Kidney (tissue), 14 donors: ENCODE results near the gene NPRL2. TPM values are rescaled to one million over a fixed set of nuclear protein-coding genes. Genes with fewer than 3 reads are reported as not detected.

ENCODE experiments used
- DNase-seq, 5 donors: peaks; one replicate each; pipeline ENCODE4 v3.0.0-alpha.2; 2013 to 2020
- FAIRE-seq: peaks from 2 replicates; lab custom pipeline; 2012; peaks lifted over from hg19 to GRCh38; lab: Jason Lieb, UNC
- H3K27ac ChIP-seq, 2 donors: one replicate each; pipeline ENCODE4 v1.7.0; 2013; ENCODE audit warnings: low read depth in 2 of 2, low read length in 2 of 2, inconsistent platforms in 1 of 2
- H3K27me3 ChIP-seq: one replicate; pipeline ENCODE4 v1.7.1; 2013; ENCODE audit warnings: low read length, inconsistent platforms; ENCODE audit not compliant: control insufficient read depth, insufficient read depth
- H3K36me3 ChIP-seq, 3 donors: one replicate each; pipeline versions ENCODE4 v1.7.0 to v1.7.1; 2013; ENCODE audit warnings: low read length in 3 of 3, control low read depth in 1 of 3, inconsistent platforms in 1 of 3; ENCODE audit not compliant: insufficient read depth in 3 of 3, control insufficient read depth in 2 of 3
- H3K4me1 ChIP-seq, 3 donors: one replicate each; pipeline versions ENCODE4 v1.7.0 to v1.7.1; 2013; ENCODE audit warnings: low read length in 3 of 3, inconsistent platforms in 1 of 3, low read depth in 1 of 3; ENCODE audit not compliant: control insufficient read depth in 2 of 3, insufficient read depth in 2 of 3
- H3K4me3 ChIP-seq, 3 donors: one replicate each; pipeline versions ENCODE4 v1.7.0 to v1.8.1; 2013; ENCODE audit warnings: low read length in 3 of 3, control low read depth in 1 of 3, inconsistent platforms in 1 of 3
- H3K9ac ChIP-seq, 3 donors: one replicate each; pipeline versions ENCODE4 v1.7.0 to v1.7.1; 2013; ENCODE audit warnings: low read length in 3 of 3, control low read depth in 1 of 3, inconsistent platforms in 1 of 3
- H3K9me3 ChIP-seq, 3 donors: one replicate each; pipeline versions ENCODE4 v1.7.0 to v1.7.1; 2013; ENCODE audit warnings: low read length in 3 of 3, control low read depth in 1 of 3, inconsistent platforms in 1 of 3; ENCODE audit not compliant: control insufficient read depth in 2 of 3, insufficient read depth in 1 of 3
- CTCF ChIP-seq: IDR thresholded peaks from 3 replicates; pipeline ENCODE4 v1.5.1; 2012; ENCODE audit warnings: mild to moderate bottlenecking, moderate library complexity, borderline replicate concordance; ENCODE audit not compliant: insufficient read depth; ENCODE audit errors: extremely low read depth
- intact Hi-C: fragments of 100-400 bp; cut with DNase I; formaldehyde crosslinking; loops from one replicate; pipeline ENCODE4 v1.11.1; 2022
- polyA plus RNA-seq: library from polyadenylated mRNA; stranded (reverse); fragments of 350-450 nt; fragmentation: Illumina TruSeq; extraction: RNeasy Lipid Tissue Mini Kit (QIAGEN cat#74804); gene quantifications from one replicate; pipeline ENCODE4 v1.2.3, GENCODE V29; 2014; ENCODE audit warnings: low read depth, low replicate concordance; ENCODE audit not compliant: insufficient read depth
- total RNA-seq: library from RNA; stranded (reverse); fragmentation: NEBNext Ultra II Directional; extraction: Animal tissue kit (Norgen Biotek cat#: 25700); gene quantifications from one replicate; pipeline ENCODE4 v1.2.1, GENCODE V29; 2021
- donor health status: control.
- donor health status: control.
- donor health status: control.
- donor health status: control.
- donor health status: control.
- donor health status: DM: yes; HTN: yes; CAD: no.
- donor health status: Normal renal cell carcinoma (clear cell type).

Gene NPRL2
- total and polyA plus RNA-seq, 2 donors from 2014 or later: 23.5 to 39.8 TPM

DNA sequence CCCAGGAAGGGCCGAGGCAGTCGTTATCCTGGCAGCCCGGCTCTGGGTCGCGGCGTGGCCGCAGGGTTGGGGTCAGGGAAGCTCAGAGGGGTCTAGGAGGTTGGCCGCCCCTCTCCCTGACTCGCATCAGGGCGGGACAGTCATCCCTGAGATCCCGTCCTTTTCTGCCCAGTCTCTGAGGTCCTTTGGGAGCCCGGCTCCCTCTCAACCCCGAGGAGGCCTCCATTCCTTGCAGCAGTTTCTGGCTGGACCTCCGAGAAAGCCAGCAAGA, 28.5 kb downstream of the NPRL2 start:
- Histone ChIP-seq H3K4me1 (peaks cover 3 to 53% (median 30%) of the 10 kb centered on the region in 3 donors), H3K9me3 (no peaks in the 10 kb centered on the region), H3K4me3 (peak overlapping the region; percentile 1 to 98 (median 71)), H3K36me3 (peaks cover 6 to 29% (median 15%) of the 10 kb centered on the region in 3 donors), H3K9ac (peak overlapping the region; percentile 10 to 81 (median 44)), H3K27ac (peak overlapping the region; percentile 86 to 87), H3K27me3 (no peaks in the 10 kb centered on the region)
- no peak for DNase-seq
- intact Hi-C loops: no loop called here
- TF ChIP-seq CTCF: no peak
- FAIRE-seq: no peak

DNA sequence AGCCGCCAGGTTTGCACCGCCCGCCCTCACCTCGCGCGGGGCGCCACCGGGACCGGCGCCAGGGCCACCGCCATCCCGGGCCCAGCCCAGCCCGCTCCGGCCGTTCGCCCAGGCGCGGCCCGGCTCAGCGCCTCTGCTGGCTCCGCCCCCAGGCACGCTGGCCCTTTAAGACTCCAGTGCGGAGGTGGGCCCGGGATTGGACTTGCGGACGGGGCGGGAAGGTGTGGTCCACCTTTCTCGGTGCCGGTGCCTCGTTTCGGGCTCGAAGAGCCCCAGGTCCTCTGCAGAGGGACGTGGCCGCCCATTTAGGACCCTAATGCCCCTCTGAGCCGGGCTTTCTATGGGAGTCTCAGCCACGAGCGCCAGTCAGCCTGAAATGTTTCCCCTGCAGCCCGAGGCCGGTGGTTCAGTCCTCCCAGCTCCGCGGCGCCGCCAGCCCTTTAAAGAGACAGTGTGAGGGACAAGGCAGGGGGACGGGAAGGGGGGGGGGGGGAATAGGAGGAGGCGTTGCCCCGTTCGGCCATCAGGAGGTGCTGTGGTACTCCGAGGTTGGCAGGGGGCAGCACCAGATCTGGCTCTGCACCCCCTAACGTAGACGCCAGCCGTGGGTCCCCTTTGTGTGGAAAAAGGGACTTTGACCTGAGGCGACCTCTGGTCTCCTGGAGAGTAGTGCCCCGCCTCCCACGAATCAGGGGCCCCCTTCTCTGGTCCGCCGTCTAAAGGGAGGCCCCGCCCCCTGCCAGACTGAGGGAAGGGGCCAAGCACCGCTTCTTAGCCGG, 29.1 kb downstream of the NPRL2 start:
- Histone ChIP-seq H3K4me3 (peak overlapping the region; percentile 71 to 98 (median 78)), H3K27me3 (no peaks in the 10 kb centered on the region), H3K27ac (peak overlapping the region; percentile 97 to 99), H3K36me3 (peaks cover 6 to 29% (median 17%) of the 10 kb centered on the region in 3 donors), H3K9ac (peak overlapping the region; percentile 51 to 99 (median 81)), H3K4me1 (peaks cover 3 to 52% (median 30%) of the 10 kb centered on the region in 3 donors), H3K9me3 (no peaks in the 10 kb centered on the region)
- TF ChIP-seq CTCF: no peak
- DNase-seq (peak; percentile 94 to 97 (median 96)), FAIRE-seq (no peak)
- intact Hi-C loops: no loop called here

GRCh38 chr3:50320853-50321335, 29.7 kb downstream of the NPRL2 start:
- H3K27ac ChIP-seq: peak overlapping the region; percentile 97 to 99
- DNase-seq (peak; percentile 88 to 96 (median 93)), FAIRE-seq (no peak)
- no peaks in the 10 kb centered on the region for H3K27me3 ChIP-seq
- TF ChIP-seq CTCF: no peak
- intact Hi-C loops: no loop called here
- peak overlapping the region; percentile 77 to 99 (median 77) for H3K9ac ChIP-seq
- no peaks in the 10 kb centered on the region for H3K9me3 ChIP-seq
- peak overlapping the region; percentile 79 to 98 (median 97) for H3K4me3 ChIP-seq
- peaks cover 6 to 26% (median 17%) of the 10 kb centered on the region in 3 donors for H3K36me3 ChIP-seq
- peaks cover 3 to 52% (median 30%) of the 10 kb centered on the region in 3 donors for H3K4me1 ChIP-seq
